ENCODE measurements around the gene CCNL1.
A peak's percentile ranks its signal among the peaks of the same experiment; 100 is the strongest.

Gene CCNL1

GRCh38 chr3:157159037-157159761 is 748 bp downstream of the CCNL1 start:
- no peak for TF ChIP-seq ZNF274 (IDR thresholded peaks at IDR 0.05; ENCODE audit: low read depth, low read length)
- H3K4me3 ChIP-seq (ENCODE audit: low read length), result peak overlapping the region; percentile 81

GRCh38 chr3:157157836-157158235 is 2.1 kb downstream of the CCNL1 start:
- H3K4me3 ChIP-seq (ENCODE audit: low read length), result peak overlapping the region; percentile 81; the same call in 1 of the 2 replicates
- no peak for TF ChIP-seq ZNF274 (IDR thresholded peaks at IDR 0.05; ENCODE audit: low read depth, low read length)

DNA sequence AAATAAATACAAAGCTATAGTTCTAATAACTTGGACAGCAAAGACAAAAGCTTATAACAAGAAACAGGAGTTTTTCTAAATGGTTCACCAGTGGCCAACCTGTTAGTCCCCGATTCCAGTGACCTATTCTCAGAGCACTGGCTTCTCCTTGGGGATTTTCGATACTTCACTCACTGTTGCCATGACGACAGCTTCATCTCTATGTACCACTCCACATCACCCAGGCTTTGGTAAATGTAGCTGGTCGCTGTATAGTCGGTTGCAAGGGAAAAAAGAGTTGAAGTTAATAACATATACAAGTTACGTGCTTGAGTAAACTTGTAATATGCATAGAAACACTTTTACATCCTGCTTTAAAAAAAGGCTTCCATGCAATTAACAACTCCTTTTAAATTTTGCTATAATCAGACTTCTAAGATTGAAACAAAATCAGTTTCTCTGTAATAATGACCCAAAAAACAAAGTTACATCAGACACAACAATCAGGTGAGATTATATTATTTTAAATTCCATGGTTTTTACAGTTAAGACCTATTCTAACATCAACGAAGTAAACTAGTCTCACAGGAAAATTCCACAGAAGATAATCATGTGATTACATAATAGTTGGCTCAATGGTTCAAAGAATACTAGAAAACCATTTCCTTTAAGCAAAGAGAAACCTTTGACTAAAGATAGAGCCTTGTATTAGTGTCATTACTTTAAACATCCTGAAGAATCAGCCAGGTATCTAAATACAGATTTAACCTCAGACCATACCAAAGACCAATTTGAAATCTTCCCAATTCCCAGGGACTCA is 2.9 kb downstream of the CCNL1 start:
- H3K4me3 ChIP-seq (ENCODE audit: low read length), result peak overlapping the region; percentile 81
- TF ChIP-seq ZNF274 (IDR thresholded peaks at IDR 0.05; ENCODE audit: low read depth, low read length), result no peak

- no peak overlapping the region; the same call in 1 of the 2 replicates for H3K4me3 ChIP-seq (ENCODE audit: low read length)
- no peak for TF ChIP-seq ZNF274 (IDR thresholded peaks at IDR 0.05; ENCODE audit: low read depth, low read length)
These were observed 4.4 kb downstream of the CCNL1 start for GRCh38 chr3:157155591-157155990.

- no peak for TF ChIP-seq ZNF274 (IDR thresholded peaks at IDR 0.05; ENCODE audit: low read depth, low read length)
- no peak overlapping the region; the same call in 1 of the 2 replicates for H3K4me3 ChIP-seq (ENCODE audit: low read length)
These were observed 5.2 kb downstream of the CCNL1 start for GRCh38 chr3:157154563-157155330.

GRCh38 chr3:157152930-157153329 is 7.0 kb downstream of the CCNL1 start:
- H3K4me3 ChIP-seq (ENCODE audit: low read length), result no peak overlapping the region

GRCh38 chr3:157152438-157152837 is 7.5 kb downstream of the CCNL1 start:
- TF ChIP-seq ZNF274 (IDR thresholded peaks at IDR 0.05; ENCODE audit: low read depth, low read length), result no peak
- no peak overlapping the region for H3K4me3 ChIP-seq (ENCODE audit: low read length)

More at GRCh38 chr3:157152930-157153329, 7.0 kb downstream of the CCNL1 start:
- no peak for TF ChIP-seq ZNF274 (IDR thresholded peaks at IDR 0.05; ENCODE audit: low read depth, low read length)

DNA sequence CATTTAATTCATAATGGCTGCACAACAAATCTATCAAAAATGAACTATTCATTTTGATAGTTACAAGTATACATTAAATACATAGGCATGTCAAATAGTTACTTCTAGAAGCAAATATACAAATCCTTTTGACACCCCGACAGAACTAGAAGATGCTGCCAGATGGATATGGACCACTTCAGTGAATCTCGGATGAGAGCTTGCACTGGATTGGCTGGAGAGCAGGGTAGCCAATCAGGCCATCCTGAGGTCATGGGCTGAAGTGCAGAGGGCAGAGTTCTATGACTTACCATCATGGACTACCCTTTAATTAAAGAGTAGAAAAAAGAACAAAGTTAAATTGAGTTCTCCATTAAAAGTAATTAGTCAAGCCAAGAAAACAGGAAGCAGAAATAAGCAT is 8.3 kb downstream of the CCNL1 start:
- no peak for TF ChIP-seq ZNF274 (IDR thresholded peaks at IDR 0.05; ENCODE audit: low read depth, low read length)
- H3K4me3 ChIP-seq (ENCODE audit: low read length), result no peak overlapping the region

GRCh38 chr3:157151151-157151550 is 8.8 kb downstream of the CCNL1 start:
- H3K4me3 ChIP-seq (ENCODE audit: low read length), result no peak overlapping the region
- TF ChIP-seq ZNF274 (IDR thresholded peaks at IDR 0.05; ENCODE audit: low read depth, low read length), result no peak

DNA sequence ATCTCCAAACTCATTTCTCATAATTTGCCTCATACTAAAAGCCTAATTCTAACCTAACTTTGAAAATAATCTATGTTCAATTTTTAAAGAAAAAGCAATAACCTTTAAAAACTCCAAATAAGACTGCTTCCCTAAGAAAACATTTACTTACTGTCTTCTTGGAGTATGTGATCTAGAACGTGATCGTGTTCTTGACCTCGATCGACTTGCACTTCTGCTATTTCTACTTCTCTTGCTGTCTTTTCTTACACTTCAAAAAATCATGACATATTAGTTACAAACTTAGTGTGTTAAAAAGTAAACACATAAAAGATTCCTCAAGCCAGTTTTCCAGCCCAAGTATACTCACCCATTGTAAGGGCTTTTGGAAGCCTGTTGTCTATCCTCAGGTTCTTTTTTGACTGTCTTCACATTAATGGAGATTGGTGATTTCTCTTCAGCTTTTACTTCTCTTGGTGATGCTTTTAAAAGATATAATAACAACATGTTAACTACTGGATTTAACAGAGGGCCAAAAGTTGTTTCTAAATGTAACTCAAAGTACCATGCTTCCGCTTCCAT is 10.7 kb downstream of the CCNL1 start:
- no peak for TF ChIP-seq ZNF274 (IDR thresholded peaks at IDR 0.05; ENCODE audit: low read depth, low read length)
- no peak overlapping the region for H3K4me3 ChIP-seq (ENCODE audit: low read length)

GRCh38 chr3:157148196-157148889 is 11.6 kb downstream of the CCNL1 start:
- H3K4me3 ChIP-seq (ENCODE audit: low read length), result no peak overlapping the region

DNA sequence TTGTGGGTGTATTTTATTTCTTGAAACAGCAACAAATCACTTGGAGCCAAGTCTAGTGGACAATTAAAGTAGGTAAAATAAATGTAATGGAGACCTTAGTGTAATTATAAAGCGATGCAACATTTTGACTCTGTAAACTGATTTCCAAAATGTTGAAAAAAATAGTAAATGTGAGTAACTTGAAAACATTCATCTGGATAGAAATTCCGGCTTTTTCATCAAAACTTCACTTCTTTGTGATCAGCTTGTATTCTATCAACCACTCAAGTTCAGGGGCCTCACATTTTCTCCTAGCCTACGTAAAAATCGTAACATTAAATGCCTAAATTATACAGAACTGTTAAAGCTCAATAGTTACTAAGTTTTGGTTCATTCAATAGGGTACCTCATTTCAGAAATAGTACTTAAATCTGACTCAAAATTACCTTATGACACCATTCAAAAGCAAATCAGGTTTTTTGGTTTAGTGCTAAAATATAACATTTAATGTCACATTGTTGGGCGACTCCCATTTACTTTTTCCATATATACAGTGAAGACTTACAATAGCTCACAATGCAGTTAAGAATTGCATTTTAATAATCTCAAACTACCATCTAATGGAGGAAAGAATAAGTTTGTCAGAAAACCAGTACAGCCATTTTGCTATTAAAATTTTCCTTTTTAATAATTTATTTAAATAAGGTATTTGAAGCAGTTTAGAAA is 12.7 kb downstream of the CCNL1 start:
- no peak for TF ChIP-seq ZNF274 (IDR thresholded peaks at IDR 0.05; ENCODE audit: low read depth, low read length)

More at GRCh38 chr3:157148196-157148889, 11.6 kb downstream of the CCNL1 start:
- no peak for TF ChIP-seq ZNF274 (IDR thresholded peaks at IDR 0.05; ENCODE audit: low read depth, low read length)

More for the DNA sequence above, 12.7 kb downstream of the CCNL1 start:
- H3K4me3 ChIP-seq (ENCODE audit: low read length), result no peak overlapping the region
